ENCODE results near the gene HOXD10. TPM values are rescaled to one million over a fixed set of nuclear protein-coding genes. Genes with fewer than 3 reads are reported as not detected.

Gene HOXD10
- total RNA-seq, 2 experiments from 2014 or later = not detected

DNA sequence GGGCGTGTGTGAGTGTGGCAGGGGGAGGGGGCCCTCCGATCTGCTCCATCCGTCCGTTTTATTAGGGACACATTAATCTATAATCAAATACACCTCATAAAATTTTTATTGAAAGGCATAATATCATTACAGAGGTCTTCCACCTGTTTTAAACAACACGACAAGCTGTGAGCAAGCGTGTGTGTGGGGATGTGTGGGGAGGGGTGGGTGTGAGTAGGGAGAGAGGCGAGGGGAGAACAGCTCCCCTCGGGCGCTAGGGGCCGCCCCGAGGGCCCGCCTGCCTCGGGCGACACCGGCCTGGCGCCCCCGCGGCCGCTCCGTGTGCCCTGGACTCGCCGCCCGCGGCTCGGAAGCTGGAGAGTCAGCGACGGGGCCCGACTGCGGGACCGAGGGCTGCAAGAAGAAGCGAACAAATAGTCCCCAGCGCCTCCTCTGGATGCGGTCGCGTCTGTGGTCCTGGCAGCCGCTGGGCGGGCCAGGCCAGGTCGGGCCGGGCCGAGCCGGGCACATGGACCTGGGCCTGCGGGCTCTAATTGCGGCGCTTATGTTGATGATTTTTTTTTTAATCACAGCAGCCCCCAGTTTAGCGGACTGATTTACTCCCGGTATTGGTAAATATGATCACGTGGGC is 5.6 kb downstream of the HOXD10 start:
- Histone ChIP-seq H3K4me3 (ENCODE audit: low read length) (peak overlapping the region; percentile 37), H3K9me3 (ENCODE audit: control insufficient read depth in 1 of 2, insufficient read depth in 1 of 2, low read length in 2 of 2) (peaks cover 0 to 55% of the 10 kb centered on the region in 2 experiments)
- CTCF ChIA-PET = interaction anchor here (1.5 kb wide), 1 partner anchor 1027 kb away, joined by 3 read pairs; no protein-coding TSS in a partner anchor

DNA sequence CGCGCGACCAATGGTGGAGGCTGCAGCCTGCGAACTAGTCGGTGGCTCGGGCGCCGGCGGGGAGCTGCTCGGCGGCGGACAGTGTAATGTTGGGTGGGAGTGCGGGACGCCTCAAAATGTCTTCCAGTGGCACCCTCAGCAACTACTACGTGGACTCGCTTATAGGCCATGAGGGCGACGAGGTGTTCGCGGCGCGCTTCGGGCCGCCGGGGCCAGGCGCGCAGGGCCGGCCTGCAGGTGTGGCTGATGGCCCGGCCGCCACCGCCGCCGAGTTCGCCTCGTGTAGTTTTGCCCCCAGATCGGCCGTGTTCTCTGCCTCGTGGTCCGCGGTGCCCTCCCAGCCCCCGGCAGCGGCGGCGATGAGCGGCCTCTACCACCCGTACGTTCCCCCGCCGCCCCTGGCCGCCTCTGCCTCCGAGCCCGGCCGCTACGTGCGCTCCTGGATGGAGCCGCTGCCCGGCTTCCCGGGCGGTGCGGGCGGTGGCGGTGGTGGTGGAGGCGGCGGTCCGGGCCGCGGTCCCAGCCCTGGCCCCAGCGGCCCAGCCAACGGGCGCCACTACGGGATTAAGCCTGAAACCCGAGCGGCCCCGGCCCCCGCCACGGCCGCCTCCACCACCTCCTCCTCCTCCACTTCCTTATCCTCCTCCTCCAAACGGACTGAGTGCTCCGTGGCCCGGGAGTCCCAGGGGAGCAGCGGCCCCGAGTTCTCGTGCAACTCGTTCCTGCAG is 6.3 kb downstream of the HOXD10 start, which contains the start of gene HOXD9:
TSS of gene HOXD9 (plus strand) at position 37 of the 728 bp plus-strand sequence. CDS start at position 87, 50 bp downstream.
- no peaks in the 10 kb centered on the region for H3K36me3 ChIP-seq (ENCODE audit: insufficient read depth, low read length)
- peaks cover 6% of the 10 kb centered on the region for H3K36me3 Mint-ChIP-seq (ENCODE audit: low read depth)
- ChIA-PET POLR2A (interaction anchor here (1.2 kb wide), 1 partner anchor 10 kb away, joined by 3 read pairs; no protein-coding TSS in a partner anchor), CTCF (no interaction called here)
- H3K9me3 ChIP-seq (ENCODE audit: control insufficient read depth in 1 of 2, insufficient read depth in 1 of 2, low read length in 2 of 2) = peaks cover 0 to 48% of the 10 kb centered on the region in 2 experiments
- ATAC-seq (ENCODE audit: poor library complexity) (peak; percentile 54), DNase-seq (peak in 2 of 14 experiments; percentile 46 to 50)
- peaks cover 26% of the 10 kb centered on the region for H3K4me1 ChIP-seq (ENCODE audit: insufficient read depth, low read length)
- no peaks in the 10 kb centered on the region for H3K9me3 Mint-ChIP-seq
- TF ChIP-seq, protein P1, sequence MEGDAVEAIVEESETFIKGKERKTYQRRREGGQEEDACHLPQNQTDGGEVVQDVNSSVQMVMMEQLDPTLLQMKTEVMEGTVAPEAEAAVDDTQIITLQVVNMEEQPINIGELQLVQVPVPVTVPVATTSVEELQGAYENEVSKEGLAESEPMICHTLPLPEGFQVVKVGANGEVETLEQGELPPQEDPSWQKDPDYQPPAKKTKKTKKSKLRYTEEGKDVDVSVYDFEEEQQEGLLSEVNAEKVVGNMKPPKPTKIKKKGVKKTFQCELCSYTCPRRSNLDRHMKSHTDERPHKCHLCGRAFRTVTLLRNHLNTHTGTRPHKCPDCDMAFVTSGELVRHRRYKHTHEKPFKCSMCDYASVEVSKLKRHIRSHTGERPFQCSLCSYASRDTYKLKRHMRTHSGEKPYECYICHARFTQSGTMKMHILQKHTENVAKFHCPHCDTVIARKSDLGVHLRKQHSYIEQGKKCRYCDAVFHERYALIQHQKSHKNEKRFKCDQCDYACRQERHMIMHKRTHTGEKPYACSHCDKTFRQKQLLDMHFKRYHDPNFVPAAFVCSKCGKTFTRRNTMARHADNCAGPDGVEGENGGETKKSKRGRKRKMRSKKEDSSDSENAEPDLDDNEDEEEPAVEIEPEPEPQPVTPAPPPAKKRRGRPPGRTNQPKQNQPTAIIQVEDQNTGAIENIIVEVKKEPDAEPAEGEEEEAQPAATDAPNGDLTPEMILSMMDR (IDR thresholded peaks at IDR 0.05) = no peak
- no peak within 1 kb of the TSS for H3K27ac ChIP-seq (ENCODE audit: low read depth in 1 of 2, low read length in 2 of 2)
- H3K27me3 Mint-ChIP-seq = peaks cover 94% of the 10 kb centered on the region
- H3K4me3 Mint-ChIP-seq = peak within 1 kb of the TSS; percentile 81
- peaks cover 23% of the 10 kb centered on the region for H3K4me1 Mint-ChIP-seq (ENCODE audit: low read depth)
- no peak within 1 kb of the TSS for H3K27ac Mint-ChIP-seq
- H3K27me3 ChIP-seq (ENCODE audit: control insufficient read depth in 1 of 2, insufficient read depth in 2 of 2, low read length in 2 of 2) = peaks cover 88 to 97% of the 10 kb centered on the region in 2 experiments
- intact Hi-C loops (cut with DNase I, micrococcal nuclease) = loop anchor here in 1 of 2 experiments (10.0 kb wide), 1 partner anchor 52 kb away; no protein-coding TSS in a partner anchor
- peak within 1 kb of the TSS; percentile 37 for H3K4me3 ChIP-seq (ENCODE audit: low read length)

More for the DNA sequence above, 5.6 kb downstream of the HOXD10 start:
- POLR2A ChIA-PET = interaction anchor here (1.2 to 2.6 kb wide), 2 partner anchors 11 to 12 kb away, joined by 3 to 8 read pairs; no protein-coding TSS in a partner anchor
- TF ChIP-seq, protein P1 (IDR thresholded peaks at IDR 0.05) = no peak
- H3K36me3 Mint-ChIP-seq (ENCODE audit: low read depth) = peaks cover 6% of the 10 kb centered on the region
- no peak overlapping the region for H3K27ac ChIP-seq (ENCODE audit: low read depth in 1 of 2, low read length in 2 of 2)
- H3K27me3 Mint-ChIP-seq = peaks cover 93% of the 10 kb centered on the region
- intact Hi-C loops (cut with DNase I, micrococcal nuclease) = loop anchor here in 1 of 2 experiments (10.0 kb wide), 1 partner anchor 53 kb away; no protein-coding TSS in a partner anchor
- H3K4me1 ChIP-seq (ENCODE audit: insufficient read depth, low read length) = peaks cover 26% of the 10 kb centered on the region
- DNase-seq (no peak), ATAC-seq (ENCODE audit: poor library complexity) (peak; percentile 24)
- H3K27me3 ChIP-seq (ENCODE audit: control insufficient read depth in 1 of 2, insufficient read depth in 2 of 2, low read length in 2 of 2) = peaks cover 88 to 97% of the 10 kb centered on the region in 2 experiments
- no peaks in the 10 kb centered on the region for H3K9me3 Mint-ChIP-seq
- no peaks in the 10 kb centered on the region for H3K36me3 ChIP-seq (ENCODE audit: insufficient read depth, low read length)
- peaks cover 18% of the 10 kb centered on the region for H3K4me1 Mint-ChIP-seq (ENCODE audit: low read depth)
- no peak overlapping the region for H3K27ac Mint-ChIP-seq
- peak overlapping the region; percentile 81 for H3K4me3 Mint-ChIP-seq

DNA sequence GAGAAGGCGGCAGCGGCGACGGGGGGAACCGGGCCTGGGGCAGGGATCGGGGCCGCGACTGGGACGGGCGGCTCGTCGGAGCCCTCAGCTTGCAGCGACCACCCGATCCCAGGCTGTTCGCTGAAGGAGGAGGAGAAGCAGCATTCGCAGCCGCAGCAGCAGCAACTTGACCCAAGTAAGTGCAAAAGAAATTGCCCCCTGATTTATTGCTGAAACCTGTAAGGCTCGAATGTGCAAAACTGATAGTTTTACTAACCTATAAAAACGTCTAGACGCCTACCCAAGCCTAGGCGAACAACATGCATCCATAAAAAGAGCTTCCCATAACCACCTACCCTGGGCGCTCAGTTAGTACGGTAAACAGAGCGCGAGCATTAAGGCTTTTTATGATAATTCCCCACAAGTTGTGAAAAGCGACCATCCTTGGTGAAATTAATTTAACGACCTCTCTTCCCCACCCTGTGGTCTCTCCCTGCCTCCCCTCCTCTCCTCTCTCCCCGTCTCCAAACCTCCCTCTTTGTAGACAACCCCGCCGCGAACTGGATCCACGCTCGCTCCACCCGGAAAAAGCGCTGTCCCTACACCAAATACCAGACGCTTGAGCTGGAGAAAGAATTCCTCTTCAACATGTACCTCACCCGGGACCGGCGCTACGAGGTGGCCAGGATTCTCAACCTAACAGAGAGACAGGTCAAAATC is 7.0 kb downstream of the HOXD10 start:
- Histone ChIP-seq H3K36me3 (ENCODE audit: insufficient read depth, low read length) (no peaks in the 10 kb centered on the region), H3K27ac (ENCODE audit: low read depth in 1 of 2, low read length in 2 of 2) (no peak overlapping the region), H3K27me3 (ENCODE audit: control insufficient read depth in 1 of 2, insufficient read depth in 2 of 2, low read length in 2 of 2) (peaks cover 88 to 97% of the 10 kb centered on the region in 2 experiments), H3K9me3 (ENCODE audit: control insufficient read depth in 1 of 2, insufficient read depth in 1 of 2, low read length in 2 of 2) (peaks cover 0 to 48% of the 10 kb centered on the region in 2 experiments), H3K4me1 (ENCODE audit: insufficient read depth, low read length) (peaks cover 32% of the 10 kb centered on the region), H3K4me3 (ENCODE audit: low read length) (no peak overlapping the region)
- peaks cover 94% of the 10 kb centered on the region for H3K27me3 Mint-ChIP-seq
- ChIA-PET POLR2A (no interaction called here), CTCF (no interaction called here)
- H3K4me3 Mint-ChIP-seq = peak overlapping the region; percentile 57
- peaks cover 28% of the 10 kb centered on the region for H3K4me1 Mint-ChIP-seq (ENCODE audit: low read depth)
- DNase-seq = no peak
- no peak for ATAC-seq (ENCODE audit: poor library complexity)
- intact Hi-C loops (cut with DNase I, micrococcal nuclease) = loop anchor here in 1 of 2 experiments (10.0 kb wide), 1 partner anchor 51 kb away; no protein-coding TSS in a partner anchor
- TF ChIP-seq, protein P1 (IDR thresholded peaks at IDR 0.05) = no peak
- no peaks in the 10 kb centered on the region for H3K36me3 Mint-ChIP-seq (ENCODE audit: low read depth)
- no peak overlapping the region for H3K27ac Mint-ChIP-seq
- no peaks in the 10 kb centered on the region for H3K9me3 Mint-ChIP-seq
